ENCODE data around the gene CERS5.

GRCh38 chr12:50166799-50167048 lies 445 bp downstream of the CERS5 start:
- TF ChIP-seq CTCF (IDR thresholded peaks at IDR 0.05) (no peak), POLR2AphosphoS5 (IDR thresholded peaks at IDR 0.05) (no peak)
